HS-27A (cell line): Measurements from ENCODE around the gene PAM16.

Experiments used
- DNase-seq: peaks from one replicate; pipeline ENCODE4 v3.0.0-alpha.2; 2012; ENCODE audit warnings: low read depth, missing footprints

Gene PAM16

DNA sequence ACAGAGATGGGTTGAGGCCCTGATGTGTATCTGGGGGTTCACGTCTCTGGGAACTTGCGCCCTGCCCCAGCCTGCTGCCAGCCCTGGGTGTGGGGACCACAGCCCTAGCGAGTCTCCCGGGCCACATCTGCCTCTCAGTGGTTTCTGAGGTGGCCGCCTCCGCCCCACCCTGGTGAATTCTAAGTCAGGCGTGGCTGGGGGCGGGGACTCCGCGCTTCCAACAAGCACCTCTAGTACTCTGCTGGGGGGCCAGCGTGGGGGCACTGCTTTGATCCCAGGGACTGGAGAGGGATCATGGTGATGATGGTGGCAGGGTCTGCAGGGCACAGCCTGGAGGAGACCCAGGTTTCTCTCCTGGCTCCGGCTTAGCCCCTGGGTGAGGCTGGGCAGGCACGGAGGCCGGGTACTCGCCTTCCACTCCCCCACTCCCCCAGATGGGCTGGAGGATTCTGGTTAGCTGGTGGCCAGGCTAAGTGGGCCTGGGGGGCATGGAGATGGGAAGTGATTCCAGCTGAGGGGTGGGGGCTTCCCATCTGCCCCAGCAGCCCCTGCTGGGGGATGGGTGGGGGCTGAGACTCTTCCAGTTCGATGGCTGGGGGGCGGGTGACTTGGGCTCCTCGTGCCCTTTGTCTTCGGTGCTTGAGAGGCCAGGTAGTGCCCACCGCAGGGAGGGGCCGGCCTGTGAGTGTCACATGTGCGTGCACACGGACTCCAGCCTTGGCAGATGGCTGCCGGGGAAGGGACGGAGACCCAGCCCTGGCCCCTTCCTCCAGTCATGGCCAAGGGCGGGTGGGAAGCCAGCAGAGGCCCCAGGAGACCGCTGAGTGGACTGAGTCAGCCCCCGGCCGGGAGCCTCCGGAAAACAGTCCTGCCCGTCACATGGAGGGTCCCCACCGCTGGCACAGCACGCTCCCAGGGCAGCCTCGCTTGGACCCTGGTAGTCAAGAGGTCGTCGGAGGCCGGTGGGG, 31.4 kb downstream of the PAM16 start:
- DNase-seq, result no peak

- DNase-seq, result no peak
Observed at GRCh38 chr16:4318967-4319366, 32.2 kb downstream of the PAM16 start.

GRCh38 chr16:4318451-4318910, 32.6 kb downstream of the PAM16 start:
- no peak for DNase-seq

DNA sequence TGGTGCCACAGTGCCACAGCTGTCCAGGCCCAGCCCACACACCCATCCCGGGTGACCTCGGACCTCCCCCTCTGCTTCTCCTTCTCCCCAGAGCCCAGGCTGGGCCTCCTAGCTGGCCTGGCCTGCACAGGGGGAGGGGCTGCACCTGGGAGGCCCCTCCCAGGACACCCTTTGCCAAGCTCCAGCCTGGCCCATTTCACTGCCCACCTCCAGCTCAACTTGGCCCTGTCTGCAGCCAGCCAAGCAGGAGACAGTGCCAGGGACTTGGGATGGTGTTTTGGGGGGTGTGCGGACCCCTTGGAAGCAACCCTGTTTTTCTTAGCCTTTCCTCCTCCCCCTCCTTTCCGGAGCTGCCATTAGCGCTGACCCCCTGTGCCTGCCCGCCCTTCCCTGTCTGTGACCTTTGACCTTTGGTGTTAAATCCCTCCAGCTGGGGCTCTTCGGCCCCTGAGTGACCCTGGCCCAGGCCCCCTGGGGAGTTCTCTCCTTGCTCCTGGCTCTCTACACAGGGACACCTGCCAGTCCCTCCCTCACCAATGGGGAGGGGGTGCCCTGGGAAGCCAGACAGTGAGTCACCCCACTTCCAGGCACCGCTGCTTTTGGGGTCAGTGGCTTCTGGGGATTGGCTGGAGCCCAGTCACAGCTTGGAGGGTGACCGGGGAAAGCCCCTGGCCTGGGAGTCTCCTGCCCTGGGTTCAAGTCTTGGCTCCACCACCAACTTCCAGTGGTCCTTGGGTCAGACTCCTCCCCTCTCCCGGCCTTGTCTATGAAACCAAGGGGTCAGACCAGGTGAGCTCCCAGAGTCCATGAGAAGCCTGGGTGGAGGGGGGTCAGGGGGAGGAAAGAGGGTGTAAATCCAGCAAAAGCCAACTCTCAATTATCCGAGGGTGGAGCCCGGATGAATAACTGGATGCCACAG, 33.3 kb downstream of the PAM16 start:
- no peak for DNase-seq

- no peak for DNase-seq
Observed at GRCh38 chr16:4316864-4317531, 34.1 kb downstream of the PAM16 start.

DNA sequence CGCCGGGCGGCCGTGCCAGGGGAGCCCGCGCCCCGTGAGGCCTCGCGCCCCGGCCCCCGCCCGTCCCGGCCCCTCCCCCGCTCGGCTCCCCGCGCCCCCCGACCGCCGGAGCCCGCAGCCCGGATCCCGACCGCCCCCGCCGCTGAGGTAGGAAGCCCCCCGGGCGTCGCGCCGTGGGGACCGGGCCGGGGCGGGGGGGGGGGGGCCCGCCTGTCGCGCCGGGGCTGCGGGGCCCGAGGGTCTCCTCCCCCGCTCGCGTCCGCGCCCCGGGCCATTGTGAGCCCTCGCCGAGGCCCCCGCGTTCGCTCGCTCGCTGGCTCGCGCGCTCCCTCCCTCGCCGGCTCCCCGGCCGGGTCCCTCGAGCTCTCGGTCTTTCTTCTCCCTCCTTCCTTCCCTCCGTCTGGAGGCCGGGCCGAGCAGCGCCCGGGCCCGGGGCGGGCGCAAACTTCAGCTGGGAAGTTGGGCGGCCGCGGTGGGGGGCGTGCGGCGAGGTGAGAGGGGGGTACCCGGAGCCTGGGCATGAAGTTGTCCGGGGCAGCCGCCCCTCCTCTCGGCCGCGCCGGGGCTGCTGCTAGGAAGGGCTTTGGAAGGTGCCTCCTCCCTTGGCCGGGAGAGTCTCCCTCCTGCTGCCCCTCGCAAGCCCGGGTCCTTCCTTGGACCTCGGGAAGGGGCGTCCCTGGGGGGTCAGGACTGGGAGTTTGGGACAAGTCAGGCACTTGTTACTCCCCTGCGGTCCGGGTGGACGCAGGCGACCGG, 34.8 kb downstream of the PAM16 start:
- no peak for DNase-seq

GRCh38 chr16:4315186-4316107, 35.7 kb downstream of the PAM16 start, which contains the start of gene GLIS2:
TSS of gene GLIS2 (plus strand) at chr16:4316067. CDS start at chr16:4332281, 16,214 bp downstream.
- DNase-seq, result no peak

DNA sequence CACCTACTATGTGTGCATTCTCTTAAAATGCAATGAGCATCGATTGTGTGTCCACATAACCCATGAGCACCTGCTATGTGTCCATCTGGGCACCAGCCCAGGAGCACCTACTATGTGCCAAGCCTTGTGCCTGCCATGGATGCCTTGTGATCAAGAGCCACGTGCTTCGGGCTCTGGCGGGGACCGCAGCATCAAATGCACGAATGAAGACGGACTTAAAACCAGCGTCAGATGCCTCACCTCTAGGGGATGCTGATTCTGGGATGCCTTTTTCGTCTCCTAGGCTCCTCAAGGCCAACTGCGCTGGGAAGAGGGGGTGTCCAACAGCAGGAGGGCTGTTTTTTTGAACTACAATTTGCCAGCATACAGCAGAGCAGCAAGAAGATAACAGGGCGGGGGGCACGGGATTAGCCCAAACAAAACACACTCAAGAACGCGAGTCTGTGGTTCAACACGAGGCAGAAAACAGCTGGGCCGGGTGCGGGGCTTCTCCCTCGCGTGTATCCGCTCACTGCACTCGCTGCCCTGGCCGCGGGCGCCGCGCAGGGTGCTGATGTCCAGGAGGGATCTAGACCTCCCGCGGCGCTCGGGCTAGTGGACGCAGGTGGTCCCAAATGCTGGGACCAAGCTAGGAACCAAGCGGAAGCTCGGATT, 36.5 kb downstream of the PAM16 start:
- no peak for DNase-seq

DNA sequence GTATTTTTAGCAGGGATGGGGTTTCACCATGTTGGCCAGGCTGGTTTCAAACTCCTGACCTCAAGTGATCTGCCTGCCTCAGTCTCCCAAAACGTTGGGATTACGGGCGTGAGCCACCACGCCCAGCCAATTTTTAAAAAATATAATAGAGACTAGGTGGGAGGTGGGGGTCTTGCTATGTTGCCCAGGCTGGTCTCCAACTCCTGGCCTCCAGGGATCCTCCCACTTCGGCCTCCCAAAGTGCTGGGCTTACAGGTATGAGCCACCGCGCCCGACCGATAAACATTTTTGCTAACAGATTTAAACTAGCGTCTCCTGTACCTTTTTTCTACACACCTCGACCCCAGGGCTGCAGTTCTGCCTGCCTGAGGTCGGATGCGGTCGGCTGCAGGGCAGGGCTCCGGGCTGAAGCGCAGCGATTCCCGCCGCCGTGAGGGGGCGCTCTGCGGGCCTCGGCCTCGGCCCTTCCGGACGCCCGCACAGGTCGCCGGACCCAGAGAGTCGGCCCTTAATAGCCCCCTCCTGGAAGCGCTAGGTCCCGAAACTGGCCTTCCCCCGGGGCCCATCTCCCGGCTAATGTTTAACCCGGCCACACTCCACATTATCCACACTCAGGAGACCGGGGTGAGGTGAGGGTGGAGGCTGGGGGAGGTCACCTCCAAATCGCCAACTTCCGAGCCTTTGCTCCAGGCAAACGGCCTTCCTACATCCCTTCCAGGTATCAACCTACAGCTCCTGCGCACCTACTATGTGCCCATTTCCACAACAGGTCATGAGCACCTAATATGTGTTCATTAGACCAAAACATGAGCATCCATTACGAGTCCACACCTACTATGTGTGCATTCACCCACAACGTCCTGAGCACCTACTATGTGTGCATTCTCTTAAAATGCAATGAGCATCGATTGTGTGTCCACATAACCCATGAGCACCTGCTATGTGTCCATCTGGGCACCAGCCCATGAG, 37.3 kb downstream of the PAM16 start:
- no peak for DNase-seq

DNA sequence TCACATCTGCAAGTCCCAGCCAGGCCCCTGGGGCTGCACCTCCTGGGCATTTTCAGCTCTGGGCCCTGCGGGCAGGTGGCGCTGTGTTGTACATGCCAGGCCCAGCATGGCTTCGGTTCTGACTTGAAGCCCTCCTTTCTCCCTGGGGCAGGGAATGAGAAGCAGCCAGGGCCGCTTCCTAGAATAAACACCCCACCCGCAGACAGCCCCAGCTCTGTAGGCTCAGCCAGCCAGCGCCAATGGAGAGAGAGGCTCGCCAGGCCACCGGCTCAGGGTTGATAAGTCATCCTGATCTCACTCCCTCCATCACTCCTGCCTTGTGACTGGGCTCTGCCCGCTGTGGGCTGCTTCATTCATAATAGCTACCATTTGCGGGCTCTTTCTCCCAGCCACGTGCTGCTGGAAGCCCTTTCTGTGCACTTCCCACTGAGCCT, 41.3 kb downstream of the PAM16 start:
- no peak for DNase-seq

DNA sequence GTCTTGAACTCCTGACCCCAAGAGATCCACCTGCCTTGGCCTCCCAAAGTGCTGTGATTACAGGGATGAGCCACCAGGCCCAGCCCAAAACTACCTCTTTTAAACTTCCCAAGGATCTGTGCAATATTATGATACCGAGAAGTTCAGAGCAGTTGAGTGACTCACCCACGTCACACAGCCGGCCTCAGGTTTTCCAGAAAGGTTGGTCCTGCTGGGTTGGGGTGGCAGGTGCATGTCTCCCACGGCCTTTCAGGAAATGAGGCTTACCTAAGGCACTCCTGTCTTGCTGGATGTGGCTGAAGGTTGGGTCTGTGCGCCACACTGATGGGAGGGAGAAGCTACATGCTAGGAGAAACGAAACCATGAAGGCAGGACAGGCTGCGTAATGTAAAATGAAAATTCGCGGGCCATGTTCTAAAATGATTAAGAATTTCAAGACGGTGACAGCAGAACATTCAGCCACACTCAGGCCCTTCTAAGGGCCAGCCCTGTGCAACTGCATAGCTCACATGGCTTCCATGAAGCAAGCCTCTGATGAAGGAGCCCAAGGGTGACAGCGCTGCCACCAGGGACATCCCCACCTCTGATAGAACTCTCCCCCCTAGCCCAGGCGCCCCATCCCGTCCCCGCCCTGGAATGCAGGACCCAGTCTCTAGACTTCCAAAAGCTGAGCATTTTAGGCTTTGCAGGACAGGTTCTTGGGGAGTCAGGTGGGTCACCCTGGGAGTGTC, 41.9 kb downstream of the PAM16 start:
- no peak for DNase-seq

- DNase-seq, result peak; percentile 73
Observed at GRCh38 chr16:4307215-4308037, 43.7 kb downstream of the PAM16 start.

DNA sequence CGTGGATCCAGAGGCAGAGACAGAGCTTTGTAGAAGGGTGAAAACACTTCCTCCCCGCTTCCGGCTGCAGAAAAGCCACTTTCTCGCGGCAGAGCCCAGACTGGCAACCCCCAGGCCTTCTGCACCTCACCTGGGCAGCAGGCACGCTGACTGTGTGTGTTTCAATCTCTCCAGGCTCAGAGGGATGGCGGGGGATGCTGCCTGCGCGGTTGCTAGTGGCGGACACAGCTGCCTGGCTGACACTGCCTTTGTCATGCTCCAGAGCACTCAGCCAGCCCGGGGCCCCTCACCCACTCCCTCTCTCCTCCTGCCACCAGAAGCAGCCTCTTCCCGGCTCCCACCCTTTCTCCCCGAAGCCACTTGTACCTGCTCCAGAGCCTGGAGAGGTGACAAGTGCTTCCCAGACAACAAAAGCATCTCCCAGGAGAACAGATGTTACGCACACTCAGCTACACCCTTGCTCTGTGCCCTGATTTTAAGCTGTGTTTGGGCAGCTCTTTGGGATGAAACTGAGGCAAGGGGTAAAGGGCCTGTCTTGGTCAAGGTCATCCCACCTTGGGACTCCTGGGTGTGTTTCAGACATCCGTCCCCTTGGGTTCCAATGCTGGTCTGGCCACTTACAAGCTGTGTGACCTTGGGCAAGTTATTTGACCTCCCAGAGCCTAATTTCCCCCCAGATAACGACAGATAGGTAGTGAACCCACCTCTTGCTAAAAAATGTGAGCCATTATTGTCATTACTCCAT, 44.5 kb downstream of the PAM16 start:
- DNase-seq, result no peak

- no peak for DNase-seq
Observed at GRCh38 chr16:4303973-4304372, 47.1 kb downstream of the PAM16 start.

DNA sequence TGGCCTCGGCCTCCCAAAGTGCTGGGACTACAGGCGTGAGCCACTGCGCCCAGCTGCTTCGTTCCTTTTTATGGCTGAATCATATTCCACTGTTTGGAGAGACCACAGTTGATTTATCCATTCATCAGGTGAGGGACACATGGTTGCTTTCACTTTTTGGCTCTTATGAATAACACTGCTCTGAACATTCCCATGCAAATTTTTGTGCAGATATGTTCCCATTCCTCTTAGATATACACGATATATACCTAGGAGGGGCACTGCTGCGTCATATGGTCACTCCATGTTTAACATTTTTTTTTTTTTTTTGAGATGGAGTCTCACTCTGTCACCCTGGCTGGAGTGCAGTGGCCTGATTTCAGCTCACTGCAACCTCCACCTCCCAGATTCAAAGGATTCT, 49.2 kb downstream of the PAM16 start:
- no peak for DNase-seq

DNA sequence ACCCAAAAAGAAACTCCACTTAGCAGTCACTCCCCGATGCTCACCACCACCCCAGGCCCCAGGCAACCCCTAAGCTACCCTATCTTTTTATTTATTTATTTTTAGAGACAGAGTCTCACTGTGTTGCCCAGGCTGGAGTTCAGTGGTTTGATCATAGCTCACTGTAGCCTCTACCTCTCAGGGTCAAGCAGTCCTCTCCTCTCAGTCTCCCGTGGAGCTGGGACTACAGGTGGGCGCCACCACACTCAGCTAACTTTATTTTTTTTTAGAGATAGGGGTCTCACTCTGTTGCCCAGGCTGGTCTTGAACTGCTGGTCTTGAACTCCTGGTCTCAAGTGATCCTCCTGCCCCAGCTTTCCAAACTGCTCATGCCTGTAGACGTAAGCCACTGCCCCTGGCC, 49.9 kb downstream of the PAM16 start:
- no peak for DNase-seq
